Spleen (tissue), 11 donors: Measurements from ENCODE around the gene NSFL1C. TPM values are rescaled to one million over a fixed set of nuclear protein-coding genes. Genes with fewer than 3 reads are reported as not detected.

Experiments
- DNase-seq: peaks from one replicate; pipeline ENCODE4 v3.0.0-alpha.2; 2020
- H3K27ac ChIP-seq, 8 donors: fragments of 200-600 bp; sonication (generic) in 7 of 8; 1 replicate in 4 of 8; 2 replicates in 4 of 8; pipeline versions ENCODE4 v1.5.0 to v1.8.0; 2016 to 2021; ENCODE audit warnings: inconsistent platforms in 4 of 8, mild to moderate bottlenecking in 4 of 8, moderate library complexity in 1 of 8
- H3K27me3 ChIP-seq, 7 donors: fragments of 200-600 bp; sonication (generic) in 6 of 7; replicated peaks in 1 of 7; 1 replicate in 4 of 7; 2 replicates in 3 of 7; pipeline versions ENCODE4 v1.5.0 to v1.8.0; 2016 to 2021; ENCODE audit warnings: inconsistent platforms in 3 of 7, mild to moderate bottlenecking in 1 of 7
- H3K36me3 ChIP-seq, 6 donors: fragments of 200-600 bp; sonication (generic) in 5 of 6; 1 replicate in 4 of 6; 2 replicates in 2 of 6; pipeline versions ENCODE4 v1.5.0 to v1.8.0; 2016 to 2021; ENCODE audit warnings: inconsistent platforms in 2 of 6
- H3K4me1 ChIP-seq, 6 donors: fragments of 200-600 bp; sonication (generic) in 5 of 6; 1 replicate in 3 of 6; 2 replicates in 3 of 6; pipeline versions ENCODE4 v1.5.0 to v1.8.0; 2016 to 2021; ENCODE audit warnings: inconsistent platforms in 3 of 6
- H3K4me3 ChIP-seq, 8 donors: fragments of 200-600 bp; sonication (generic) in 7 of 8; 1 replicate in 4 of 8; 2 replicates in 4 of 8; pipeline versions ENCODE4 v1.5.0 to v1.8.0; 2016 to 2021; ENCODE audit warnings: inconsistent platforms in 4 of 8, mild to moderate bottlenecking in 4 of 8, moderate library complexity in 2 of 8
- H3K9me3 ChIP-seq, 8 donors: fragments of 200-600 bp; sonication (generic) in 7 of 8; 1 replicate in 4 of 8; 2 replicates in 4 of 8; pipeline versions ENCODE4 v1.5.0 to v1.8.0; 2016 to 2021; ENCODE audit warnings: inconsistent platforms in 4 of 8
- POLR2A ChIP-seq, 3 donors: fragments of 450-650 bp; IDR thresholded peaks; one replicate each; pipeline ENCODE4 v1.5.1; 2017; ENCODE audit warnings: antibody characterized with exemption in 3 of 3, mild to moderate bottlenecking in 1 of 3
- POLR2AphosphoS5 ChIP-seq, 3 donors: sonication (generic); formaldehyde crosslinking; IDR thresholded peaks; one replicate each; pipeline ENCODE4 v1.5.1; 2017; ENCODE audit warnings: antibody characterized with exemption in 3 of 3
- WGBS, 5 donors: extraction: QIAGEN DNeasy Blood & Tissue Kit in 3 of 5; methylation state at CpG; one replicate each; pipeline versions ENCODE4 v1.1.5 to v1.1.7; 2013 to 2018; 5-methylcytosine and 5-hydroxymethylcytosine counted together
- intact Hi-C: fragments of 100-400 bp; cut with DNase I; formaldehyde crosslinking; loops from one replicate; pipeline ENCODE4 v1.15.0; 2023; ENCODE audit warnings: low total_unique reads
- polyA plus RNA-seq, 3 donors: library from polyadenylated mRNA; stranded (reverse); fragments of 200-250 nt; gene quantifications; one replicate each; pipeline ENCODE4 v1.2.1, GENCODE V29; 2013
- total RNA-seq, 7 donors: library from RNA; depleted of rRNA in 3 of 7; stranded (reverse); fragments of >200 nt in 3 of 7; fragmentation: NEBNext Ultra II Directional in 4 of 7; extraction: Animal tissue kit (Norgen Biotek cat#: 25700) in 4 of 7; gene quantifications; one replicate each; pipeline versions ENCODE4 v1.1.0 to v1.2.1, GENCODE V29; 2016 to 2021
- TF ChIP-seq, protein P1 (sequence below), 11 experiments: fragments of 200-600 bp in 7 of 11; fragments of 450-650 bp in 4 of 11; sonication (generic) in 4 of 11; IDR thresholded peaks in 8 of 11; conservative IDR thresholded peaks in 3 of 11; 1 replicate in 7 of 11; 2 replicates in 4 of 11; pipeline versions ENCODE4 v1.4.0 to v1.8.0; 2016 to 2021; ENCODE audit warnings: antibody characterized with exemption in 11 of 11, inconsistent platforms in 4 of 11, mild to moderate bottlenecking in 1 of 11
- donor health status: healthy with polysubstance abuse.
- donor health status: DM: no; HTN: no; CAD: no; lungs with moderate emphysema.
- donor health status: DM: no; HTN: no; CAD: no.
- donor health status: Bipolar disorder and iron deficiency.
- donor health status: healthy.
- donor health status: DM: no; HTN: no; CAD: no.
- donor health status: DM: yes; HTN: yes; CAD: no.

Gene NSFL1C
- total and polyA plus RNA-seq, 10 donors = 37.1 to 88.5 (median 66.3) TPM

DNA sequence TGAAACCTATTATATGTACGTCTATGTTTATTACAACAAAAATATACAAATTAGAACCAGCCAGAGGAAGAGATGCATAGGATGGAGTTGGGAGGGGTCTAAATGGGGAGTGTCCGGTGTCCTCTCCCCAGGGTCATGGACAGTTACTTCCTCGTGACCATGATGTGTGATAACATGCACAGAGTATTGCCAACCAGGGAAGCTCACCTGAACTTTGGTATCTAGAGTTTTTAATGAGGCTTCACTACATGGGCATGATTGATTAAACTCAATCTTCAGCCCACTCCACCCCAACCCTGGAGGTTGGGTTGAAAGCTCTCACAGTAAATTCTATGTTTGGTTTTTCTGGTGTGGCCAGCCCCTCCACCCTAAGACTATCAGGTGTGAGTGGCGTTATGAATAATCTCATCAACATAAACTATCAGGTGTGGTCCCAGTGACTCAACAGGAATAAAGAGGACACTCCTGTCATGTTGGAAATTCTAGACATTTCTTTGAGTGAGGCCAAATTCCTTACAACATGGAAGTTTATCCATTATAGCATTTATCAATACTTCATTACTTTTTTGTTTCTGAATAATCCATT lies 37.4 kb downstream of the NSFL1C start:
- H3K9me3 ChIP-seq = no peaks in the 10 kb centered on the region
- DNase-seq = no peak
- no peaks in the 10 kb centered on the region for H3K36me3 ChIP-seq
- peaks cover 0 to 10% (median 0%) of the 10 kb centered on the region in 7 donors for H3K27me3 ChIP-seq
- H3K27ac ChIP-seq = no peak overlapping the region
- WGBS, 5 donors = 64 to 87% (median 79%) methylated on average over 4 of the region's 4 CpGs
- H3K4me3 ChIP-seq = no peak overlapping the region
- TF ChIP-seq POLR2A (IDR thresholded peaks at IDR 0.05) (no peak), POLR2AphosphoS5 (IDR thresholded peaks at IDR 0.05) (no peak)
- TF ChIP-seq, protein P1, sequence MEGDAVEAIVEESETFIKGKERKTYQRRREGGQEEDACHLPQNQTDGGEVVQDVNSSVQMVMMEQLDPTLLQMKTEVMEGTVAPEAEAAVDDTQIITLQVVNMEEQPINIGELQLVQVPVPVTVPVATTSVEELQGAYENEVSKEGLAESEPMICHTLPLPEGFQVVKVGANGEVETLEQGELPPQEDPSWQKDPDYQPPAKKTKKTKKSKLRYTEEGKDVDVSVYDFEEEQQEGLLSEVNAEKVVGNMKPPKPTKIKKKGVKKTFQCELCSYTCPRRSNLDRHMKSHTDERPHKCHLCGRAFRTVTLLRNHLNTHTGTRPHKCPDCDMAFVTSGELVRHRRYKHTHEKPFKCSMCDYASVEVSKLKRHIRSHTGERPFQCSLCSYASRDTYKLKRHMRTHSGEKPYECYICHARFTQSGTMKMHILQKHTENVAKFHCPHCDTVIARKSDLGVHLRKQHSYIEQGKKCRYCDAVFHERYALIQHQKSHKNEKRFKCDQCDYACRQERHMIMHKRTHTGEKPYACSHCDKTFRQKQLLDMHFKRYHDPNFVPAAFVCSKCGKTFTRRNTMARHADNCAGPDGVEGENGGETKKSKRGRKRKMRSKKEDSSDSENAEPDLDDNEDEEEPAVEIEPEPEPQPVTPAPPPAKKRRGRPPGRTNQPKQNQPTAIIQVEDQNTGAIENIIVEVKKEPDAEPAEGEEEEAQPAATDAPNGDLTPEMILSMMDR (IDR thresholded peaks at IDR 0.05 in 8 of 11, conservative IDR thresholded peaks at IDR 0.05 in 3 of 11) = no peak
- intact Hi-C loops = no loop called here
- peaks cover under 1 to 7% (median 5%) of the 10 kb centered on the region in 6 donors for H3K4me1 ChIP-seq

DNA sequence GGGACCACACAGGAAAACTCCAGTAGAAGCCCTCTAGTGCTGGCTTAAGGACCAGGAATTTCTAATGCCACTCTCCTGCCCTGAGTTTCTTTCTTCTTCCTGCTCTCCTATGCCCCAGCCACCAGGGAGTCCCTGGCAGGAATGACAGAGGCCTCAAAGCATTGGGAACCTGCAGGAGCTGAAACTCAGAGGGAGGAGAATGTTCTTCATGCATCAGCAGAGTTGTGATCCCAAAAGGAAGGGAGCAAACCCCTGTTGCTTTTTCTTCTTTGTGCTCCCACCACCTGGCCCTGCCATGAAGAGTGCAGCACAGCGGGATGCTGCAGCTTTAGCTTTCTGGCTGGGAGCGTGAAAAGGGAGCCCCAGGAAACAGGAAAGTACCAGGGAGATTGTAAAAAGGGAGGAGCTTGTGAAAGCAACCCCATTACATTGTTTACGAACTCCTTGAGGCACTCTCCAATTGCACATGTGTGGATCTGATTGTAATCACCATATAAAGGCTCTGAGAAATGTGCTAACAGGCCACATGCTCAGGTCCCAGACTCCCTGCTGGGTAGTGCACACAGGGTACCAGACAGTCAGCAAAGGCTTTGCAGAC lies 39.1 kb downstream of the NSFL1C start:
- WGBS, 5 donors = 38 to 80% (median 73%) methylated on average over 3 of the region's 3 CpGs
- no peaks in the 10 kb centered on the region for H3K9me3 ChIP-seq
- TF ChIP-seq POLR2AphosphoS5 (IDR thresholded peaks at IDR 0.05) (no peak), POLR2A (IDR thresholded peaks at IDR 0.05) (no peak)
- TF ChIP-seq, protein P1 (IDR thresholded peaks at IDR 0.05 in 8 of 11, conservative IDR thresholded peaks at IDR 0.05 in 3 of 11) = no peak
- intact Hi-C loops = no loop called here
- peaks cover 0 to 6% (median 0%) of the 10 kb centered on the region in 7 donors for H3K27me3 ChIP-seq
- no peak for DNase-seq
- no peak overlapping the region for H3K27ac ChIP-seq
- H3K36me3 ChIP-seq = no peaks in the 10 kb centered on the region
- H3K4me1 ChIP-seq = peaks cover 0 to 6% (median 0%) of the 10 kb centered on the region in 6 donors
- no peak overlapping the region for H3K4me3 ChIP-seq

DNA sequence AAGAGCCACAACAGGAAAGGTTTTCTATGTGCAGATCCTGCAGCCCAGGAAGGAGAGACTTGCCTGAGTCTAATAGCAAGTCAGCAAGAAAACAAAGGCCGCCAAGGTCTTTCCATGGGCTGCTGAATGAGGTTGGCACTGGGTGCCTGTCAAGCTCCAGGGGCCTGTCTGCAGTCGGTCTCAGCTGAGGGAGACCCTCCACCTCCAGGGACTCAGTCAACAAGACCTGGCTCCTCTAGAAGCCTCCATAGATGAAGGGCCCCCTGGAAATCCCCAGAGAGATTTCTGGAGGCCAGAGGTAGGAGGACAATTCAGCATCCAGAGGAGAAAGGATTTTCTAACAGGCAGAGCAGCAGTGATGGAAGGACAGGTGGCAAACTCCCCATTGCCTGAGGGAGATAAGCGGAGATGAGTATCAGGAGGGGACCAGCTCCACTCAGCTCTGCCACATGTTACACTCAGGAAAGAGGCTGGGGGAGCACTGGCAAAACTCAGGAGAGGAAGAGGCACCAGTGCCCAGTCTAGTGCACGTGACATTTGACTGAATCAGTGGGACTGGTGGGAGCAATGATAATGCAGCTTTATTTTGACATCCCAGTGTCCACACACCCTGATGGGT lies 40.3 kb downstream of the NSFL1C start:
- intact Hi-C loops = no loop called here
- no peak for TF ChIP-seq POLR2A (IDR thresholded peaks at IDR 0.05)
- no peak for TF ChIP-seq POLR2AphosphoS5 (IDR thresholded peaks at IDR 0.05)
- TF ChIP-seq, protein P1 (IDR thresholded peaks at IDR 0.05 in 8 of 11, conservative IDR thresholded peaks at IDR 0.05 in 3 of 11) = no peak
- WGBS, 5 donors = 47 to 72% (median 64%) methylated on average over 2 to 4 of the region's 4 CpGs

DNA sequence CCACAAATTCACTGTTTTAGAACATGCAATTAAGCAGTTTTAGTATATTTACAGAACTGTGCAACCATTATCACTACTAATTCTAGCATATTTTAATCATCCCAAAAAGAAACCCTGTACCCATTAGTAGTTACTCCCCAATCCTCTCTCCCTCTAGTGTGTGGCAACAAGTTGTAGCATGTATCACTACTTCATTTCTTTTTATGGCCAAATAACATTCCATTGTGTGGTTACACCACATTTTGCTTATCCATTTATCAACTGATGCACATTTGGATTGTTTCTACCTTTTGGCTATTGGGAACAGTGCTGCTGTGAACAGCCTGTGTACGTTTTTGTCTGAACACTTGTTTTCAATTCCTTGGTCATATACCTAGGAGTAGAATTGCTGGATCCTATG lies 42.3 kb downstream of the NSFL1C start:
- no peak for DNase-seq
- no peak for TF ChIP-seq POLR2A (IDR thresholded peaks at IDR 0.05)
- TF ChIP-seq, protein P1 (IDR thresholded peaks at IDR 0.05 in 8 of 11, conservative IDR thresholded peaks at IDR 0.05 in 3 of 11) = no peak
- no peak for TF ChIP-seq POLR2AphosphoS5 (IDR thresholded peaks at IDR 0.05)
- H3K27me3 ChIP-seq = peaks cover 0 to 6% (median 0%) of the 10 kb centered on the region in 7 donors
- no peaks in the 10 kb centered on the region for H3K36me3 ChIP-seq
- intact Hi-C loops = no loop called here
- WGBS, 5 donors = 62 to 86% (median 81%) methylated on average over 1 of the region's 1 CpG
- H3K4me1 ChIP-seq = peaks cover 0 to 6% (median 0%) of the 10 kb centered on the region in 6 donors
- no peak overlapping the region for H3K27ac ChIP-seq
- H3K9me3 ChIP-seq = peaks cover 0 to 27% (median 21%) of the 10 kb centered on the region in 8 donors
- H3K4me3 ChIP-seq = no peak overlapping the region

More for the DNA sequence above, 40.3 kb downstream of the NSFL1C start:
- H3K36me3 ChIP-seq = no peaks in the 10 kb centered on the region
- H3K4me1 ChIP-seq = peaks cover 0 to 6% (median 0%) of the 10 kb centered on the region in 6 donors
- DNase-seq = no peak
- H3K4me3 ChIP-seq = no peak overlapping the region
- H3K9me3 ChIP-seq = peaks cover 0 to 7% (median 1%) of the 10 kb centered on the region in 8 donors
- peaks cover 0 to 6% (median 0%) of the 10 kb centered on the region in 7 donors for H3K27me3 ChIP-seq
- H3K27ac ChIP-seq = no peak overlapping the region
